ENCODE results near the gene VSTM2B.

Gene VSTM2B

GRCh38 chr19:29508181-29508580 lies 17.6 kb upstream of the VSTM2B start:
- DNase-seq (ENCODE audit: low spot score) = no peak
- no peak overlapping the region for H3K4me3 ChIP-seq (ENCODE audit: severe bottlenecking)
- no peaks in the 10 kb centered on the region for H3K4me1 ChIP-seq (ENCODE audit: insufficient read depth, poor library complexity, severe bottlenecking)
- H3K9me3 ChIP-seq (ENCODE audit: severe bottlenecking) = no peaks in the 10 kb centered on the region
- no peaks in the 10 kb centered on the region for H3K27me3 ChIP-seq (ENCODE audit: insufficient read depth, poor library complexity, severe bottlenecking)
- ATAC-seq (ENCODE audit: low read depth) = no peak
- no peaks in the 10 kb centered on the region for H3K36me3 ChIP-seq (ENCODE audit: low read depth)
- no peak overlapping the region for H3K27ac ChIP-seq (ENCODE audit: poor library complexity, severe bottlenecking)
- no peak for TF ChIP-seq CTCF (IDR thresholded peaks at IDR 0.05; ENCODE audit: poor library complexity, severe bottlenecking)

- H3K4me1 ChIP-seq (ENCODE audit: insufficient read depth, poor library complexity, severe bottlenecking) = no peaks in the 10 kb centered on the region
- H3K36me3 ChIP-seq (ENCODE audit: low read depth) = no peaks in the 10 kb centered on the region
- ATAC-seq (ENCODE audit: low read depth) (no peak), DNase-seq (ENCODE audit: low spot score) (no peak)
- no peak overlapping the region for H3K27ac ChIP-seq (ENCODE audit: poor library complexity, severe bottlenecking)
- no peaks in the 10 kb centered on the region for H3K9me3 ChIP-seq (ENCODE audit: severe bottlenecking)
- H3K27me3 ChIP-seq (ENCODE audit: insufficient read depth, poor library complexity, severe bottlenecking) = no peaks in the 10 kb centered on the region
- TF ChIP-seq CTCF (IDR thresholded peaks at IDR 0.05; ENCODE audit: poor library complexity, severe bottlenecking) = no peak
- H3K4me3 ChIP-seq (ENCODE audit: severe bottlenecking) = no peak overlapping the region
Measured at GRCh38 chr19:29509456-29509855, 16.3 kb upstream of the VSTM2B start.

GRCh38 chr19:29510701-29511265 lies 15.0 kb upstream of the VSTM2B start:
- no peaks in the 10 kb centered on the region for H3K27me3 ChIP-seq (ENCODE audit: insufficient read depth, poor library complexity, severe bottlenecking)
- H3K27ac ChIP-seq (ENCODE audit: poor library complexity, severe bottlenecking) = no peak overlapping the region
- no peak for TF ChIP-seq CTCF (IDR thresholded peaks at IDR 0.05; ENCODE audit: poor library complexity, severe bottlenecking)

GRCh38 chr19:29511768-29512167 lies 14.0 kb upstream of the VSTM2B start:
- Histone ChIP-seq H3K4me3 (ENCODE audit: severe bottlenecking) (no peak overlapping the region), H3K9me3 (ENCODE audit: severe bottlenecking) (no peaks in the 10 kb centered on the region), H3K4me1 (ENCODE audit: insufficient read depth, poor library complexity, severe bottlenecking) (no peaks in the 10 kb centered on the region), H3K27me3 (ENCODE audit: insufficient read depth, poor library complexity, severe bottlenecking) (no peaks in the 10 kb centered on the region), H3K27ac (ENCODE audit: poor library complexity, severe bottlenecking) (no peak overlapping the region), H3K36me3 (ENCODE audit: low read depth) (no peaks in the 10 kb centered on the region)
- no peak for TF ChIP-seq CTCF (IDR thresholded peaks at IDR 0.05; ENCODE audit: poor library complexity, severe bottlenecking)
- ATAC-seq (ENCODE audit: low read depth) = no peak
- no peak for DNase-seq (ENCODE audit: low spot score)

More at GRCh38 chr19:29510701-29511265, 15.0 kb upstream of the VSTM2B start:
- H3K9me3 ChIP-seq (ENCODE audit: severe bottlenecking) = no peaks in the 10 kb centered on the region
- no peak overlapping the region for H3K4me3 ChIP-seq (ENCODE audit: severe bottlenecking)
- no peaks in the 10 kb centered on the region for H3K4me1 ChIP-seq (ENCODE audit: insufficient read depth, poor library complexity, severe bottlenecking)
- DNase-seq (ENCODE audit: low spot score) = no peak
- no peaks in the 10 kb centered on the region for H3K36me3 ChIP-seq (ENCODE audit: low read depth)
- no peak for ATAC-seq (ENCODE audit: low read depth)

GRCh38 chr19:29512748-29513147 lies 13.0 kb upstream of the VSTM2B start:
- Histone ChIP-seq H3K4me3 (ENCODE audit: severe bottlenecking) (no peak overlapping the region), H3K4me1 (ENCODE audit: insufficient read depth, poor library complexity, severe bottlenecking) (no peaks in the 10 kb centered on the region), H3K27me3 (ENCODE audit: insufficient read depth, poor library complexity, severe bottlenecking) (no peaks in the 10 kb centered on the region), H3K27ac (ENCODE audit: poor library complexity, severe bottlenecking) (no peak overlapping the region), H3K9me3 (ENCODE audit: severe bottlenecking) (no peaks in the 10 kb centered on the region), H3K36me3 (ENCODE audit: low read depth) (no peaks in the 10 kb centered on the region)
- TF ChIP-seq CTCF (IDR thresholded peaks at IDR 0.05; ENCODE audit: poor library complexity, severe bottlenecking) = no peak
- ATAC-seq (ENCODE audit: low read depth) = no peak
- no peak for DNase-seq (ENCODE audit: low spot score)

Measured in RWPE2 (cell line).